Small intestine (tissue), 7 donors: Measurements from ENCODE around the gene ZNF532. TPM values are rescaled to one million over a fixed set of nuclear protein-coding genes. Genes with fewer than 3 reads are reported as not detected.

Experiments
- DNase-seq, 2 donors: peaks; one replicate each; pipeline versions ENCODE4 v3.0.0 to v3.0.0-alpha.2; 2013
- FAIRE-seq: peaks from 2 replicates; lab custom pipeline; 2012; peaks lifted over from hg19 to GRCh38; lab: Jason Lieb, UNC
- H3K27ac ChIP-seq, 3 donors: one replicate each; pipeline ENCODE4 v1.5.1; 2013; ENCODE audit warnings: low read length in 2 of 3, mild to moderate bottlenecking in 2 of 3, control low read depth in 1 of 3, inconsistent platforms in 1 of 3, low read depth in 1 of 3, moderate library complexity in 1 of 3
- H3K27me3 ChIP-seq, 3 donors: one replicate each; pipeline ENCODE4 v1.6.1; 2013; ENCODE audit warnings: low read length in 3 of 3, inconsistent platforms in 1 of 3; ENCODE audit not compliant: control insufficient read depth in 3 of 3, insufficient read depth in 3 of 3
- H3K36me3 ChIP-seq, 3 donors: one replicate each; pipeline ENCODE4 v1.6.1; 2013; ENCODE audit warnings: low read length in 3 of 3, inconsistent platforms in 1 of 3, low read depth in 1 of 3, mild to moderate bottlenecking in 1 of 3, moderate library complexity in 1 of 3; ENCODE audit not compliant: control insufficient read depth in 3 of 3, insufficient read depth in 2 of 3
- H3K4me1 ChIP-seq, 3 donors: one replicate each; pipeline ENCODE4 v1.6.1; 2013; ENCODE audit warnings: low read length in 2 of 3, inconsistent platforms in 1 of 3, low read depth in 1 of 3, mild to moderate bottlenecking in 1 of 3, moderate library complexity in 1 of 3; ENCODE audit not compliant: control insufficient read depth in 3 of 3, insufficient read depth in 2 of 3
- H3K4me3 ChIP-seq, 3 donors: one replicate each; pipeline ENCODE4 v1.5.1; 2013; ENCODE audit warnings: low read length in 3 of 3, control low read depth in 1 of 3, inconsistent platforms in 1 of 3, low read depth in 1 of 3, mild to moderate bottlenecking in 1 of 3, moderate library complexity in 1 of 3
- H3K9me3 ChIP-seq, 2 donors: one replicate each; pipeline ENCODE4 v1.6.1; 2013; ENCODE audit warnings: low read depth in 1 of 2, low read length in 1 of 2; ENCODE audit not compliant: control insufficient read depth in 2 of 2, insufficient read depth in 1 of 2
- WGBS, 3 donors: extraction: QIAGEN DNeasy Blood & Tissue Kit; methylation state at CpG; one replicate each; pipeline ENCODE4 v1.1.7; 2013; 5-methylcytosine and 5-hydroxymethylcytosine counted together
- polyA plus RNA-seq, 4 donors: library from polyadenylated mRNA; stranded (reverse) in 3 of 4; unstranded in 1 of 4; fragments of 200-250 nt in 3 of 4; fragments of 120-200 nt in 1 of 4; gene quantifications; one replicate each; pipeline versions ENCODE4 v1.2.1 to v1.2.3, GENCODE V29; 2013
- donor health status: healthy with polysubstance abuse.
- donor health status: control.
- donor health status: control.
- donor health status: Bipolar disorder and iron deficiency.
- donor health status: healthy.

The ZNF532 gene
- polyA plus RNA-seq, 4 donors, result 1.3 to 23.4 (median 4.9) TPM

- WGBS, 3 donors, result 83 to 91% (median 86%) methylated on average over 4 of the region's 4 CpGs
- Histone ChIP-seq H3K27me3 (no peaks in the 10 kb centered on the region), H3K36me3 (peaks cover 0 to 23% (median 0%) of the 10 kb centered on the region in 3 donors), H3K9me3 (no peaks in the 10 kb centered on the region), H3K27ac (no peak overlapping the region), H3K4me1 (no peaks in the 10 kb centered on the region), H3K4me3 (no peak overlapping the region)
- FAIRE-seq (no peak), DNase-seq (no peak)
These were observed 87.5 kb downstream of the ZNF532 start for GRCh38 chr18:58951986-58952702.

- FAIRE-seq (no peak), DNase-seq (no peak)
- 78 to 87% (median 78%) methylated on average over 3 of the region's 3 CpGs for WGBS, 3 donors
- H3K4me3 ChIP-seq, result no peak overlapping the region
- H3K9me3 ChIP-seq, result no peaks in the 10 kb centered on the region
- H3K27me3 ChIP-seq, result no peaks in the 10 kb centered on the region
- H3K4me1 ChIP-seq, result no peaks in the 10 kb centered on the region
- no peak overlapping the region for H3K27ac ChIP-seq
- peaks cover 0 to 23% (median 0%) of the 10 kb centered on the region in 3 donors for H3K36me3 ChIP-seq
These were observed 88.2 kb downstream of the ZNF532 start for GRCh38 chr18:58952858-58953257.

GRCh38 chr18:58953627-58954026 lies 89.0 kb downstream of the ZNF532 start:
- H3K27ac ChIP-seq, result no peak overlapping the region
- H3K9me3 ChIP-seq, result no peaks in the 10 kb centered on the region
- H3K36me3 ChIP-seq, result peaks cover 0 to 20% (median 0%) of the 10 kb centered on the region in 3 donors
- no peak for FAIRE-seq
- no peaks in the 10 kb centered on the region for H3K27me3 ChIP-seq
- no peaks in the 10 kb centered on the region for H3K4me1 ChIP-seq
- DNase-seq, result peak; percentile 9 to 25
- WGBS, 3 donors, result 28 to 49% (median 47%) methylated on average over 3 of the region's 3 CpGs
- H3K4me3 ChIP-seq, result no peak overlapping the region

- H3K4me3 ChIP-seq, result no peak overlapping the region
- H3K4me1 ChIP-seq, result no peaks in the 10 kb centered on the region
- WGBS, 3 donors, result 94 to 96% (median 95%) methylated on average over 6 of the region's 6 CpGs
- H3K36me3 ChIP-seq, result peaks cover 0 to 20% (median 0%) of the 10 kb centered on the region in 3 donors
- no peak for DNase-seq
- no peak for FAIRE-seq
- no peak overlapping the region for H3K27ac ChIP-seq
- H3K27me3 ChIP-seq, result no peaks in the 10 kb centered on the region
- H3K9me3 ChIP-seq, result no peaks in the 10 kb centered on the region
These were observed 90.3 kb downstream of the ZNF532 start for GRCh38 chr18:58955001-58955400.

- DNase-seq (no peak), FAIRE-seq (no peak)
- no peaks in the 10 kb centered on the region for H3K4me1 ChIP-seq
- no peaks in the 10 kb centered on the region for H3K27me3 ChIP-seq
- peaks cover 0 to 20% (median 0%) of the 10 kb centered on the region in 3 donors for H3K36me3 ChIP-seq
- 87 to 97% (median 89%) methylated on average over 4 of the region's 4 CpGs for WGBS, 3 donors
- no peak overlapping the region for H3K27ac ChIP-seq
- no peak overlapping the region for H3K4me3 ChIP-seq
- H3K9me3 ChIP-seq, result no peaks in the 10 kb centered on the region
These were observed 91.1 kb downstream of the ZNF532 start for GRCh38 chr18:58955738-58956137.

GRCh38 chr18:58958628-58959027 lies 94.0 kb downstream of the ZNF532 start:
- Histone ChIP-seq H3K4me3 (no peak overlapping the region), H3K27me3 (no peaks in the 10 kb centered on the region), H3K36me3 (peaks cover 0 to 26% (median 0%) of the 10 kb centered on the region in 3 donors), H3K27ac (no peak overlapping the region), H3K9me3 (no peaks in the 10 kb centered on the region), H3K4me1 (no peaks in the 10 kb centered on the region)
- no peak for FAIRE-seq
- 46 to 77% (median 66%) methylated on average over 3 of the region's 3 CpGs for WGBS, 3 donors
- DNase-seq, result peak in 1 of 2 donors; percentile 16

GRCh38 chr18:58960508-58960907 lies 95.8 kb downstream of the ZNF532 start:
- H3K36me3 ChIP-seq, result peaks cover 0 to 19% (median 0%) of the 10 kb centered on the region in 3 donors
- H3K4me1 ChIP-seq, result no peaks in the 10 kb centered on the region
- H3K4me3 ChIP-seq, result no peak overlapping the region
- DNase-seq (no peak), FAIRE-seq (no peak)
- H3K9me3 ChIP-seq, result no peaks in the 10 kb centered on the region
- H3K27me3 ChIP-seq, result no peaks in the 10 kb centered on the region
- no peak overlapping the region for H3K27ac ChIP-seq
- WGBS, 3 donors, result 45 to 86% (median 86%) methylated on average over 1 of the region's 1 CpG

- FAIRE-seq, result no peak
These were observed 96.5 kb downstream of the ZNF532 start for GRCh38 chr18:58960946-58961722.

More at GRCh38 chr18:58960946-58961722, 96.5 kb downstream of the ZNF532 start:
- DNase-seq, result no peak
- no peak overlapping the region for H3K4me3 ChIP-seq
- H3K27ac ChIP-seq, result no peak overlapping the region
- H3K4me1 ChIP-seq, result no peaks in the 10 kb centered on the region
- WGBS, 3 donors, result 89 to 92% (median 91%) methylated on average over 14 of the region's 14 CpGs
- H3K9me3 ChIP-seq, result no peaks in the 10 kb centered on the region
- H3K36me3 ChIP-seq, result peaks cover 0 to 18% (median 0%) of the 10 kb centered on the region in 3 donors
- no peaks in the 10 kb centered on the region for H3K27me3 ChIP-seq
